Panc1 (cell line): ENCODE data around the gene ELK3.

Experiments
- POLR2AphosphoS5 ChIP-seq: IDR thresholded peaks from 2 replicates; pipeline ENCODE4 v1.6.1; 2012; ENCODE audit warnings: mild to moderate bottlenecking, low read depth, low read length, moderate library complexity
- REST ChIP-seq, 2 experiments: IDR thresholded peaks; 2 replicates each; pipeline ENCODE4 v1.6.1; 2011 to 2012; ENCODE audit warnings: low read depth in 2 of 2, control low read depth in 1 of 2, low read length in 1 of 2, mild to moderate bottlenecking in 1 of 2, moderate library complexity in 1 of 2; ENCODE audit not compliant: insufficient read depth in 1 of 2
- TF ChIP-seq, protein P1 (sequence below): fragments of 450-650 bp; IDR thresholded peaks from 2 replicates; pipeline ENCODE4 v1.5.1; 2017; ENCODE audit warnings: mild to moderate bottlenecking

GRCh38 chr12:96213869-96214268, 19.7 kb downstream of the ELK3 start:
- TF ChIP-seq, protein P1, sequence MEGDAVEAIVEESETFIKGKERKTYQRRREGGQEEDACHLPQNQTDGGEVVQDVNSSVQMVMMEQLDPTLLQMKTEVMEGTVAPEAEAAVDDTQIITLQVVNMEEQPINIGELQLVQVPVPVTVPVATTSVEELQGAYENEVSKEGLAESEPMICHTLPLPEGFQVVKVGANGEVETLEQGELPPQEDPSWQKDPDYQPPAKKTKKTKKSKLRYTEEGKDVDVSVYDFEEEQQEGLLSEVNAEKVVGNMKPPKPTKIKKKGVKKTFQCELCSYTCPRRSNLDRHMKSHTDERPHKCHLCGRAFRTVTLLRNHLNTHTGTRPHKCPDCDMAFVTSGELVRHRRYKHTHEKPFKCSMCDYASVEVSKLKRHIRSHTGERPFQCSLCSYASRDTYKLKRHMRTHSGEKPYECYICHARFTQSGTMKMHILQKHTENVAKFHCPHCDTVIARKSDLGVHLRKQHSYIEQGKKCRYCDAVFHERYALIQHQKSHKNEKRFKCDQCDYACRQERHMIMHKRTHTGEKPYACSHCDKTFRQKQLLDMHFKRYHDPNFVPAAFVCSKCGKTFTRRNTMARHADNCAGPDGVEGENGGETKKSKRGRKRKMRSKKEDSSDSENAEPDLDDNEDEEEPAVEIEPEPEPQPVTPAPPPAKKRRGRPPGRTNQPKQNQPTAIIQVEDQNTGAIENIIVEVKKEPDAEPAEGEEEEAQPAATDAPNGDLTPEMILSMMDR: no peak
- no peak for TF ChIP-seq REST (IDR thresholded peaks at IDR 0.05; ENCODE audit: insufficient read depth in 1 of 2, low read depth in 2 of 2, low read length in 1 of 2)
- TF ChIP-seq POLR2AphosphoS5: no peak
